PFSK-1 (cell line): Measurements from ENCODE around the gene FAM20A.

Experiments used
- FOXP2 ChIP-seq: optimal IDR thresholded peaks from 2 replicates; pipeline ENCODE3; 2011; ENCODE audit warnings: borderline replicate concordance, control low read depth, inconsistent platforms; ENCODE audit not compliant: insufficient read depth; ENCODE audit errors: extremely low read length, extremely low read depth
- POLR2AphosphoS5 ChIP-seq: IDR thresholded peaks from 2 replicates; pipeline ENCODE4 v1.6.1; 2012; ENCODE audit warnings: low read depth, mild to moderate bottlenecking, control low read depth, low read length, moderate library complexity
- SIN3A ChIP-seq: IDR thresholded peaks from 2 replicates; pipeline ENCODE4 v1.6.1; 2012; ENCODE audit warnings: mild to moderate bottlenecking, low read length, moderate library complexity, borderline replicate concordance; ENCODE audit not compliant: insufficient read depth
- TAF1 ChIP-seq: IDR thresholded peaks from 2 replicates; pipeline ENCODE4 v1.6.1; 2012; ENCODE audit warnings: low read length, control low read depth, borderline replicate concordance; ENCODE audit not compliant: insufficient read depth
- TF ChIP-seq, protein P1 (sequence below), 2 experiments: IDR thresholded peaks; 2 replicates each; pipeline versions ENCODE4 v1.6.1 to v1.8.0; 2011 to 2012; ENCODE audit warnings: low read depth in 2 of 2, low read length in 2 of 2, control low read depth in 1 of 2, inconsistent platforms in 1 of 2, mild to moderate bottlenecking in 1 of 2, moderate library complexity in 1 of 2; ENCODE audit not compliant: insufficient read depth in 1 of 2

DNA sequence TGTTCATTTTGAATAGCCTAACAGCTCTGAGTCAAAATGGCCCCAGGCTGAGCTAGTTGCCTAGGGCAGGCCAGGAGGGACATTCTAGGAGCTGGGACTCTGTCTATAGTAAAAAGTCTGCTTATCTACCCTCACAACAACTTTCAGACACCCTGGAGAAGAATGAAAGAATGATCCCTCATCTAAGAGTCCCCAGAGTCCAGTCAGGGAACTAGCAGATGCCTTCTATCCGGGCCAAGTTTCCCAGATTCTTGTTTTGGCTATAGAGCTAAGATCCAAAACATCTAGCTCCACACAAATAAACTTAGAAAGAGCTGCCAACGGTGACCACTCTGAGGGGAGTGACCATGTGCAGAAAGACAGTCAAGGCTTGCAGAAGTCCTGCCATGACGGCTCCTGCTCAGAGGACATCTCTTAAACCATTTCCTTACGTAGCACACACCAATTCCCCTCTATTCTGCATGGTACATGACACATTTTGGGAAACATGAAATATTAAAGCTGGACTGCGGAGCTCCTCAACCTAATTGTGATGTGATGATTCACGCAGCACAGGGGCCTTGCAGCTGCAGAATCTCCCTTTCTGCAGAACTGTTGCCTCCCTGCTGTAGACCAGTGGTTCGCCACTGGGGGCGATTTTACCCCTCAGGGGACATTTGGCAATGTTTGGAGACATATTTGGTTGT lies 24.2 kb downstream of the FAM20A start:
- TF ChIP-seq POLR2AphosphoS5 = no peak
- TF ChIP-seq, protein P1, sequence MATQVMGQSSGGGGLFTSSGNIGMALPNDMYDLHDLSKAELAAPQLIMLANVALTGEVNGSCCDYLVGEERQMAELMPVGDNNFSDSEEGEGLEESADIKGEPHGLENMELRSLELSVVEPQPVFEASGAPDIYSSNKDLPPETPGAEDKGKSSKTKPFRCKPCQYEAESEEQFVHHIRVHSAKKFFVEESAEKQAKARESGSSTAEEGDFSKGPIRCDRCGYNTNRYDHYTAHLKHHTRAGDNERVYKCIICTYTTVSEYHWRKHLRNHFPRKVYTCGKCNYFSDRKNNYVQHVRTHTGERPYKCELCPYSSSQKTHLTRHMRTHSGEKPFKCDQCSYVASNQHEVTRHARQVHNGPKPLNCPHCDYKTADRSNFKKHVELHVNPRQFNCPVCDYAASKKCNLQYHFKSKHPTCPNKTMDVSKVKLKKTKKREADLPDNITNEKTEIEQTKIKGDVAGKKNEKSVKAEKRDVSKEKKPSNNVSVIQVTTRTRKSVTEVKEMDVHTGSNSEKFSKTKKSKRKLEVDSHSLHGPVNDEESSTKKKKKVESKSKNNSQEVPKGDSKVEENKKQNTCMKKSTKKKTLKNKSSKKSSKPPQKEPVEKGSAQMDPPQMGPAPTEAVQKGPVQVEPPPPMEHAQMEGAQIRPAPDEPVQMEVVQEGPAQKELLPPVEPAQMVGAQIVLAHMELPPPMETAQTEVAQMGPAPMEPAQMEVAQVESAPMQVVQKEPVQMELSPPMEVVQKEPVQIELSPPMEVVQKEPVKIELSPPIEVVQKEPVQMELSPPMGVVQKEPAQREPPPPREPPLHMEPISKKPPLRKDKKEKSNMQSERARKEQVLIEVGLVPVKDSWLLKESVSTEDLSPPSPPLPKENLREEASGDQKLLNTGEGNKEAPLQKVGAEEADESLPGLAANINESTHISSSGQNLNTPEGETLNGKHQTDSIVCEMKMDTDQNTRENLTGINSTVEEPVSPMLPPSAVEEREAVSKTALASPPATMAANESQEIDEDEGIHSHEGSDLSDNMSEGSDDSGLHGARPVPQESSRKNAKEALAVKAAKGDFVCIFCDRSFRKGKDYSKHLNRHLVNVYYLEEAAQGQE (IDR thresholded peaks at IDR 0.05; ENCODE audit: insufficient read depth in 1 of 2, low read depth in 2 of 2, low read length in 2 of 2) = no peak
- TF ChIP-seq TAF1 = no peak
- TF ChIP-seq SIN3A = no peak
- TF ChIP-seq FOXP2 = no peak
